ENCODE results near the gene MUC5AC.
"Not testable (repeated sequence)": the region's sequence is repeated elsewhere in the genome, so short reads cannot be mapped to it uniquely, and the experiment has no call there.

MUC5AC gene

DNA sequence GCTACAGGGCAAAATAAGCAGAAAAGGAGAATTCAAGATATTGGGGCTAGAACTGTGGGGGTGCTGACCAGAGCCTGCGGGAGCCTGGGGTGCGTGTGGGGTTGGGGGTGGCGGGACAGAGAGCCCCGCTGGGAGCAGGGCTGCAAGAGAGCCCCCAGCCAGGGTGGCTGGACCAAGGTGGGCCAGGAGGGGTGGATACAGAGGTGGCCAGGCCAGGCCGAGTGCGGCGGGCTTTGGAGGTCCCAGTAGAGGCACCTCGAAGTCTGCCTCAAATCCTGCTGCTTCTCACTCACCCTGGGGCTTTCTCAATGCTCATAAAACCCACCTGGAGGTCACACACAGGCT is 48.2 kb downstream of the MUC5AC start:
- DNase-seq (ENCODE audit: low read depth, low spot score), result no peak

DNA sequence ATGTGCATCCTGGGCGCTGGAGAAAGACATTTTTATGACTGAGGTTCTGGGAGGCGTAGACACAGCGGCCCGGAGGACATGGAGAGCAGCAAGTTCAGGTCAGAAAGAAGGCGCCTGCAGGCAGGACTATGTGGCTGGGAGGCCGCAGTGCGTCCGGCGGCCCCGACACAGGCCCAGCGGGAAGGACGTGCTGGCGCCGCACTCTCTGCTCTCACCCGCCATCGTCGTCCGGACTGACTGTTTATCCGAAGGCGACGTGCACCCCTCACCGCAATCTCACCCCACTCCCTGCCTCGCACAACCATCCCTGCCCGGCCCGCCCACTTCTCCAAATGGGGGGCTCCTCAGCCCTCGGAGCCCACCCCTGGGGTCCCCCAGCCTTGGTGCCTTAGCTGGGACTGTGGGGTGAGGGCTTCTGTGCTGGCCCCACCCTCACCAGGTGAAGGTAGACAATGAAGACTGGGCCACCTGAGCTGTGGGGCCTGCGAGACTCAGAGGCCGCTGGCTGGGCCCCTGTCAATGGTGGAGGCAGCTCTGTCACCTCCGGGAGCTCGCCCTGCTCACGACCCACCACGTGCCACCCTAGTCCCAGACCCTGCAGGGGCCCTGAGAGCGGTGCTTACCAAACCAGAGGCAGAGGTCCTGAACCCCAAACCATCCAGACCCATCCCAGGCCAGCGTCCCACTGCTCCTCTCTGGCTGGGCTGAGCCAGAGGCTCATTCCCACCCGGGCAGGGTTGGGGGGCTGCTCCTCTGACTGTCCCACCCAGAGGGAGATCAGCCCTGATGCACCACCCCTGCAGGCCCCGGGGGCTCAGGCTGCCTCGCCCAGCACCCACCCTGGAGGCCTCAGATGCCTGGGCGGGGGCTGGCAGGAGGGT is 48.9 kb downstream of the MUC5AC start:
- DNase-seq (ENCODE audit: low read depth, low spot score), result no peak

DNA sequence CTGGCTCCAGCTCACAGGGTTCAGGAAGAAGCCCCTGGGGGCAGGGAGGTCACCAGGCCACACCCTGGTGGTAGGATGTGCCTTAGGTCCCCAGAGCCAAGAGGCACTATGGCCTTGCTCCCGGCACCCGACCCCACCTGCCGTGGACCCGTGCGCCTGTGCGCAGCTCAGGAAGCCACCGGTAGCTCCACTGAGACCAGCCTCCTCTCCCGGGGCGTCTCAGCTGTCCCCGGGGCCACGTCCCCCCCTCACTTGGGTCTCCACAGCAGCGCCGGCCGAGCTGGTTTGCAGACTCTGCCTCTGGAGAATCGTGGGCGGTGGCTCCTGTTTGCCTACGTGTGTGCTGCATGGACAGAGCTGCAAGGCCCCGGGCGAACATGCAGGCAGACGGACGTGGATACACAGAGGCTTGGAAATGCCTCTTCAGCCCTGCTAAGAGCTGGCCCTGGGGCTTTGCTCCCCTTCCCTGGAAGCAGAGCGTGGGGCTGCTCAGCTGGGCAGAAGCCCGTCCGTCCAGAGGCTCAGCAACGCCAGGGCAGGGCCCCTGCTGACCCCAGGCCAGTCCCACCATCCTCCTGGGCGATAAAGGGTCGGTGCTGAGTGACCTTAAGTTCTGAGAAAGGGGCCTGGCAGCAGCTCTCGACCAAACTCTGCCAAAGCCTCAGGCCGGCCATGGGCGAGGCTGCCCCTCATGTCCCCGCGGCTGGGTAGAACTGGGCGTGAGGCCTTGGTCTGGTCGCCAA is 49.8 kb downstream of the MUC5AC start:
- DNase-seq (ENCODE audit: low read depth, low spot score), result no peak

DNA sequence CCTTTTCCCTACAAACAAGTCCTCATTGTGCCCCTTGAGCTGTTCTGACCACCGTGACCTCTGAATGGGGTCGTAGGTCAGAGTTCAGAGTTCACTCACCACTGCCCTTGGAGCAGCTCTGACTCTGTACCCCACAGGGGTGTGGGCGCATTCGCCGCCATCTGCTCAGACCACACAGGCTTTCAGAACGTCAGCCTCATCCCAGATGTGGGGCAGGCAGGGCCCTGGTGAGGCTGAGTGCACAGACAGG is 50.3 kb downstream of the MUC5AC start:
- DNase-seq (ENCODE audit: low read depth, low spot score), result no peak

DNA sequence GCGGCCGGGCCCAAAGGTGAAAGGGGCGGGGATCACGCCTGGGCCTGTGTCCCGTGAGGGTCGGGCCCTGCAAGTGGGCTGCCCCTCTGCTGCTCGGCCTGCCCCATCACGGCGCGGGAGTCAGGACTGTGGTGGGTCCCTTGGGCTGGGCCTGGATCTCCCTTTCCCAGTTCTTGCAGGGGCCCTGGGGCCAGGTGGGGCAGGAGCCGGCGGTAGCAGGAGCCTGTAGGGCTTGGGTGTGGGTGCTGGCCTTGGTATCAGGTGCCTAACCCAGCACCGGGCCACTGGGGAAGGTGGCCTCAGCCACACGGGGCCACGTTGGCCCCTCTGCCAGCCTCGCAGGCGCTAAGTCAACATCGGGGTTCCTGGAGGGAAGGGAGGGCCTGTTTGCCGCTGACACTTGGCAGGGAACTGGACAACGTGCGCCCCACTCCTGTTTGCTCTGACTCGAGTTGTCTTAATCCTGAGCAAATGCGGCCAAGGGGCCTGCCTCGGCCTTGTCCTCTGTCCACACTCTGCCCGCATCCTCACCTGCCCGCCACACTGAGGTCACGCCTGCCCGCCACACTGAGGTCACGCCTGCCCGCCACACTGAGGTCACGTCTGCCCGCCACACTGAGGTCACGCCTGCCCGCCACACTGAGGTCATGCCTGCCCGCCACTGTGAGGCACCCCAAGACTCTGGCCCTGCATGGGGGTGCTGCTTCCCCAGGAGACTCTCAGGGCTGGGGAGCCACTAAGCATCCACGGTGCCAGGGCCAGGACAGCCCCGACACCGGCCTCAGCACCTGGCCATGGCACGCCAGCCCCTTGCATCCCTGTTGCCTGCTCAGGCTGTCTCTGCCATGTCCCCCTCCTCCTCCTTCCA is 50.9 kb downstream of the MUC5AC start:
- DNase-seq (ENCODE audit: low read depth, low spot score), result no peak

DNA sequence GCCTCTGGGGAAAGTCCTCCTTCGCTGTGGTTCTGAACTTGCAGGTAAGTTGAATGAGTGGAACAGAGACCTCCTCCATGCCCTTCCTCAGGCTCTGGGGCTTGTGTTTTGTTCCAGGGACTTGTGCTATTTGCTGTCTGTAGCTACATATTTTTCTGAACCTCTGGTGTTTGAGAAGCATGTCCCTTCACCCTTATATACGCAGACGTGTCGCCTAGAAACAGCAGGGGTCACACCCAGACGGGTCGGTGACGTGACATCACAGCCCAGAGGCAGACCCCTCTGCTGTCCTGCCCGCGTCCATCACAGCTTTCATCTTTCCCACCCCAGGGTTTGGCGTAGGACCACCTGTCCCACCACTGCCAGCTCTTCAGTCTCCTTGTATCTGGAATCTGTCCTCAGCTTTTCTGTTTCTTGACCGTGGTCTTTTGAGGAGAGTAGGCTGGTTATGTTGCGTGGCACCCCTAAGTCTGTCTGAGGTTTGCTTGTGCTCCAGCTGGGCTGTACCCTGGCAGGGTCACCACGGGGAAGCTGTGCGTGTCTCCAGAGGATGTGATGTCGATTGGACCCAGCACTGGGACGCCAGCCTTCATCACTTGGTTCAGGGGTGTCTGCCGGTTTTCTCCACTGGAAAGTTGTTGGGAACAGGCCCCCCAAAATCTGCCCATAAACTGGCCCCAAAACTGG is 51.8 kb downstream of the MUC5AC start:
- DNase-seq (ENCODE audit: low read depth, low spot score), result no peak

DNA sequence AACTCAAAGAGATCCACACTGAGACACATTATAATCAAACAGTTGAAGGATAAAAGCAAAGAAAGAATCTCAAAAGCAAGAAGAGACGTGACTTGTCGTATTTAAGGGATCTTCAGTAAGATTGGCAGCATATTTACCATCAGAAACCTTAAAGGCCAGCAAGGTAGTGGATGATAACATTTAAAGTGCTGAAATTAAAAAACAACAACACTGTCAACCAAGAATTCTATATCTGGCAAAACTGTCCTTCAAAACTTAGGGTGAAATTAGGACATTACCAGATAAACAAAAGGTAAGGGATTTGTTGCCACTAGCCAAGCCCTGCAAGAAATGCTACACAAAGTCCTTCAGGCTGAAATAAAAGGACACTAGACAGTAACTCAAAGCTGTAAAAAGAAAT is 54.1 kb downstream of the MUC5AC start:
- no peak for DNase-seq (ENCODE audit: low read depth, low spot score)

DNA sequence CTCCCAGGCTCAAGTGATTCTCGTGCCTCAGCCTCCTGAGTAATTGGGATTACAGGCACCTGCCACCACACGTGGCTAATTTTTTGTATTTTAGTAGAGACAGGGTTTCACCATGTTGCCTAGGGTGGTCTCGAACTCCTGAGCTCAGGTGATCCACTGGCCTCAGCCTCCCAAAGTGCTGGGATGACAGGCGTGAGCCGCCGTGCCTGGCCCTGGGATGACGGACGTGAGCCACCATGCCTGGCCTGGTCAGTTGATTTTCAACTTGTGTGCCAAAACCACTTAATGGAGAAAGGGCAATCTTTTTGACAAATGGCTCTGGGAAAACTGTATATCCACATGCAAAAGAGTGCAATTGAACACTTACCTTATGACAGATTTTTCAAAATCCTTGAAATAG is 58.1 kb downstream of the MUC5AC start:
- not testable (repeated sequence) for DNase-seq (ENCODE audit: low read depth, low spot score)

DNA sequence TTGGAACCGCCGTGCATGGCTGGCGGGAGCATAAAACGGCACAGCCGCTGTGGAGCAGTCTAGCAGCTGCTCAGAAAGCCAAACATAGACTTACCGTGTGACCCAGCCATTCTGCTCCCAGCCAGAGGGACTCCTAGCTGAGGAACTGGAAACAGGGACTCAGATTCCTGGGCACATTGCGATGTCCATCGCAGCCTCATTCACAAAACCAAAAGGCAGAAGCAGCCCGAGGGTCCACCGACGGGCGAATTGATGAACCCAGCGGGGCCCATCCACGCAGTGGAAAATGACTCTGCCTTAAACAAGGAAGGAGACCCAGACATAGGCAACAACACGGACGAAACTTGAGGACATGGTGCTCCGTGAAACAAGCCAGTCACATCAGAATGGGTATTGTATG is 59.4 kb downstream of the MUC5AC start:
- no peak for DNase-seq (ENCODE audit: low read depth, low spot score)

DNA sequence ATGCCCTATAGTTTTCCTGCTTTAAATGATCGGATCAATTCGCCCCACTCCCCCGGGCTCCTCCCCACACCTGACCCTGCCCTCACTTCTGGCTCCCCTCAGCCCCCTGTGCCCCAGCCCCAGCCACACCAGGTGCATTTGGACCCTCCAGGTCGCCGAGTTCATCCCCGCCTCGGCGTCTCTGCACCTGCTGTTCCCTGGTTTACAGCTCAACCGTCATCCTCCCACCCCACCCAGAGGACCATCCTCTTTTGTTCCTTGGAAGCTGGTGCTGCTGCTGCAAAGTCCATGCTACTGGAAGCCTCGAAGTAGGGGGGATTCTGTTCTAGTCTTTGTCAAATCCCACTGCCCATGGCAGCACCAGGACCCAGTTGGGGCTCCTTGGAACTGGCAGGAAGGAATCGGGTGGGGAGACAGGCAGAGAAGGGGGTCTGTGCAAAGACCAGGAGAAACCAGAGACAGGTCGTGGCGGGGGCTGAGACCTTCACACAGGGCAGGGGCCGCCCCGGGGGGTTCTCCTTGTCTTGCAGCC is 60.6 kb downstream of the MUC5AC start:
- no peak for DNase-seq (ENCODE audit: low read depth, low spot score)

DNA sequence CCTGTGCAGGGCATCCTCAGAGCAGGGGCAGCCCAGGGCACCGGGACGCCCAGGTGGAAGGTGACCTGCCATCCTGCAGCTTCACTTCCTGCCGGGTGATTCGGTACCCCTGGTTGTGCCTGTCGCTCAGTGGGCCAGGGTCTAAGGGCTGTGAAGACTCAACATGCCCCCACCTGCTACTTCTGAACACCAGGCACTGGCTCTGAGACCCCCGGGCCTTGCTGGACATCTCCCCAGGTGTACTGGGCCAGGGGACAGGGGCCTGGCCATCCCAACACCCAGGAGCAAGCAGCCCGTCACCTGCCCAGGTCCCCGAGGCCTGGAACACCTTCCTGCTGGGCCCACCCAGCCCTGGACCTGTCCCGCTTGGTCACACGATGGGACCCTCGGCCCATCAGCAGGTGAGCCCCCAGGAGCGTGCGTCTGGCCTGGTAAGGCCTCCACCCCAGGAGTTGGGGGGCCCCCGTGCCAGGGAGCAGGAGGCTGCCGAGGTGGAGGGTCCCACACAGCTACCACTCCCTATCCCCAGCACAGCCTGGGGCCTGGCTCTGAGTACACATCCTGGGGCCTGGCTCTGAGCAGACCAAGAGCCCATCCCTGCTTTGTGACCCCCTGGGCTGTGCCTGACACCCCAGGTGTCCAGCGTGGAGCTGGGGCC is 61.2 kb downstream of the MUC5AC start:
- DNase-seq (ENCODE audit: low read depth, low spot score), result no peak

DNA sequence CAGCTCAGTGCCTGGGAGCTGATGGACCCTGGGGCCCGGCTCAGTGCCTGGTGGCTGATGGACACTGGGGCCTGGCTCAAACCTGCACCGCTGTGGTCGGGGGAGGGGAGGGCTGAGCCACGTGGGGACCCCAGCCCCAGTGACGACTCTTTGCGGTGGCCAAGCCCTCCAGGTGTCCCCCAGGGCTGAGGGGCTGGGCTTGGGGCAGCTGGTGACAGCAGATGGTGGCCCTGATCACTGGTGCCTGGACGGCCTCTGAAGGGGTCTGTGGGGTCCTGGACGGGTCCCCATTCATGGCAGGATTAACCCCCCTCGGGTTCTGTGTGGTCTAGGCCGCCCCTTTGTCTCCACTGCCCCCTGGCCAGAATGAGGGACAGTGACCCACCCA is 61.7 kb downstream of the MUC5AC start:
- no peak for DNase-seq (ENCODE audit: low read depth, low spot score)

DNA sequence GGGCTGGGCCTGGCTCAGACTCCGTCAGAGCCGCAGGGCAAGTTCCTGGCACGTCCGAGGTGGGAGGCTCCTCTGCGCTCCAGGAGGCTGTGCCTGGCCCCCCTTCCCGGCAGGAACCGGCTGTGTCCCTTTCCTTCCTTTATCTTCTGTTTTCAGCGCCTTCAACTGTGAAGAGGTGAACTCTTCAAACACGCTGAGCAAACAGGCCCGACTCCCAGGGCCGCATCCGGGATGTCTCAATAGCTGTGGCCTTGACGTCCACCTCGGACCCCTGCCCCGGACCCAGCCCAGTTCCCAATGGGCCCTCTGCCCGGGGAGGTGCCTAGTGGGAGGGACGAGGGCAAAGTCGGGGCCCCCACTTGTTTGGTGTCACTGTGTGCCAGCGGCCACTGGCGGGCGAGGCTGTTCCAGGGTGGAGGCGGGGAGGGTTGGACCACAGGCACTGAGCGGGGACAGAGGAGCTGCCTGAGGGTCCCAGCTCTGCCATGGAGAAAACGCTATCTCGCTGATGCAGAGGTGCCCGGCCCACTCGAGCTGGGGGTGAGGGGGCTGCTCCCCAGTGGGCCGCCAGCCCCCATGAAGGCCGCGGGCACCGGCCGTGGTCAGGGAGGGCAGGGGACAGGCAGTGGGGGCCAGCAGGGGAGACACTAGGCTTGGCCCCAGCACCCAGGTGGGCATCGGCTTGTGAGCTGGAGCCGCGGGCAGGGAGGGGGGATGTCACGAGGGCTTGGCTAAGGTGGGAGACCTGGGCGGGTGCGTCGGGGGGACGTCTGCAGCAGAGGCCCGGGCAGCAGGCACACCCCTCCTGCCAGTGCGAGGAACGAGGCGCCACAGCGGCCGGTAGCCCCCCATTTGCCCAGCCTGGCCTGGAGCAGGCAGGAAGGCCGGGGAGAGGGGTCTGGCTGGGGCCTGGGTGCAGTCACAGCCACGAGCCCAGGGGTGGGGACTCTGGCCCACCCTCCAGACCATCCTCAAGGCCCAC is 62.4 kb downstream of the MUC5AC start:
- DNase-seq (ENCODE audit: low read depth, low spot score), result no peak

DNA sequence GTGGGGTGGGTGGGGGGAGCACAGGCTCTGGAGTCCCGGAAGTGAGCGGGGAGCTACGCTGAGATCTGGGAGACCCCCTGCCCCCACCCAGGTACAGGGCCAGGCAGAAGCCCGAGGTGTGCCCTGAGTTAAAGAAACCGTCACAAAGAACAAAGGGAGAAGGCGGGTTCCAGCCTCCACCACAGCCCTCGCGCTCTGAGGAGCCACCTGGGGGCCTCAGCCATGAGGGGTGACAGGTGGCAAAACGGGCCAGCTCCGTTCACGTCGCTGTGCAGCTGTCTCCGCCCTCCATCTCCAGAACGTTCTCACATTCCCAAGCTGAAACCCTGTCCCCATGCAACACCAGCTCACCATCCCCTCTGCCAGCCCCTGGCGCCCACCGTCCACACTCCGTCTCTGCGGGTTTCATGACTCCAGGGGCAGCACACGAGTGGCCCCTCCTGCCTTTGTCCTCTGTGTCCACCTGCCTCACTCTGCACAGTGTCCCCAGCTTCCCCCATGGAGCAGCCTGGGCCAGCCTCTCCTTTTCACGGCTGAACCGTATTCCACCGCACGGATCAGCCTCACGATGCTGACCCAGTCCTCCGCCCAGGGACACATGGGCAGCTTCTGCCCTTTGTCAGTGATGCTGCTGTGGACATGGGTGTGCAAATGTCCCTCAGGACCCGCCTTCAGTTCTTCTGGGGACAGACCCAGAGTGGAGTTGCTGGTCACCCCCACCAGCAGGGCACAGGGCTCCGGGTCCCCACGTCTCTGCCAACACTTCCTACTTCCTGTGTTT is 63.4 kb downstream of the MUC5AC start:
- DNase-seq (ENCODE audit: low read depth, low spot score), result no peak

DNA sequence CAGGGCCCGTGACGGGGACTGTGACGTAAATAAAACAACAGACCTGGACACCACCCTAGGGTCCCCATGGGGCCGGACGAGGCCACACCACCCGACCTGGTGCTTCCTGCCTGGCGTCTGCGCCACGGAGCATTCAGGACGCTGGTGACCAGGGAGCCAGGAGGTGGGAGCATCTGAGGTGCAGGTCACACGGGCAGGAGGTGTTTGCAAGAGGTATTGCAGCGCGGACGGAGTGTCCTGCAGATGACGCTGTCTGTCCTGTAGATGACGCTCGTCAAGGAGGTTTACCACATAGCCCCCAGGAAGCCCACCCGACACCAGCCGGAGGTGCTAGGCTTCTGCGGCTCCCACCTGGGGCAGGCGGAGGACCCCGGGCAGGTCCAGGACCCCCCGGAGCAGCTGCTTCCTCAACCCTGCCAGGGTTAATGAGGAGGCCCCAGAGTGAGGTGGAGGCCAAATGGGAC is 64.1 kb downstream of the MUC5AC start:
- DNase-seq (ENCODE audit: low read depth, low spot score), result no peak

DNA sequence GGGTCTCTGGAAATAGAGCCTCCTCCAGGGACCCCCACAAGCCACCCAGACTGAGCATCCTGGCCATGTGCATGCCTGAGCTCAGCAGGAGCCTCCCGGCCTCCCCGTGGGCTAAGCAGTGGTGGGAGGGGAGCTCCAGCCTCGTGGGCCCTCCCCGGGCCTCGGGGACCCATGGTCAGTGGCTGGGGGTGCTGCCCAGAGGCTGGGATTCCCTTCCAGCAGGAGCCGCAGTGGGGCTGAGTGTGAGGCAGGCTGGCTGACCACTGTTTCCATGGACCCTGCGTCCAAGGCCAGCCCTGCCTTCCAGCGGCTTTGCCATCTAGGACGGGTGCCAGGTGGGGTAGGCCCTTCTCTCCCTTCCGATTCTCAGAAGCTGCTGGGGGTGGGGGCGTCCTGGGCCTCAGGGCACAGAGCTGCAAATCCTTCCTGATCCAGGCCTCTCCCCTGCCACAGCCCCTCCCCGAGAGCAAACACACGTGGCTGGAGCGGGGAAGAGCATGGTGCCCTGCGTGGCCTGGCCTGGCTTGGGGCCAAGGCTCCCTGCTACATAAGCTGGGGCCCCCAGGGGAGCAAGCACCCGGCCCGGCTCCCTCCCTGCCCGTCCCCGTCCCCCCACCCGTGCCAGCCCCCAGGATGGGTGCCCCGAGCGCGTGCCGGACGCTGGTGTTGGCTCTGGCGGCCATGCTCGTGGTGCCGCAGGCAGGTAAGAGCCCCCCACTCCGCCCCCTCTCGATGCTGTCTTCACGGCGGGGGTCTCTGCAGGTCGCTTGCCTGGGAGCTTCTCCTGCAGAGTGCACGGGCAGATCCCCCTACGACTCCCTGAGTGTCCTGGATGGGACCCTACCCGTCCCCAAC is 65.0 kb downstream of the MUC5AC start, which contains the start of gene MUC5B:
Gene MUC5B (plus strand): TSS at position 576 of the 855 bp plus-strand sequence. CDS start 58 bp downstream, at position 634.
- no peak for DNase-seq (ENCODE audit: low read depth, low spot score)

DNA sequence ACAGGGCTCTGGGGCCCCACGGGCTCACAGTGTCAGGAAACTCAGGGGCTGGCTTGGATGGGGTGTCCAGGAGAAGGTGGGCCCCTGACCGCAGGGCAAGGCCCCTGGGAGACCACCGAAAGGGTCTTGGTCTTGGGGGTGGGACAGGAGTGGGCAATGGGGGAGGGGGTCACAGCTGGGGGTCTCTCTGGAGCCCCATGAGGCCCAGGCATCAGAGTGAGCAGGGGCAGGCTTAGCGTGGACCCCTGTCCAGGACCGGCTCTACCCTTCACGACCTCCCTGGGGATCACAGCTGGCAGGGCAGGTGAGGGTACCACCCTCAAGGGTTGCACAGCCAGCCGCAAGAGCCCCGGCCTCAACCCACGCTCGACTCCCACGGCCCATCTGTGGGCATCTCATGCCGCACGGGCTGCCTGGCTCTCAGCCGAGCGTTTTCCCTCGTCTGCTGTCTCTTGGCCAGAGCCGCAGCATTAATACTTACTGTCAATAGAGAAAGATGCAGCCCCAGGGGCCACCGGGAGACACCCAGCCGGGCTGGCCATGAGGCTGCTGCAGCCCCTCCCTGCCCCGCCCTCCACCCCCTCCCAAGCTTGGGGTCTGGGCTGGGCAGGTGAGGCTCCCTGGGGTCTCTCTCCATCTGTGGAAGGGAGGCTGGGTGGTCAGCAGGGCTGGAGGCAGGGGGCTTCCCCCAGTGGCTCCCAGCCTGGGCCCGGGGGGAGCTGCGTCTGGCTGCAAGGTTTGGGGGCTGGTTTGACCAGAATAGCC is 65.8 kb downstream of the MUC5AC start:
- DNase-seq (ENCODE audit: low read depth, low spot score), result no peak
